GM15510 (cell line): Measurements from ENCODE around the gene TBCD.

ENCODE experiments used
- POLR2A ChIP-seq: IDR thresholded peaks from 3 replicates; pipeline ENCODE4 v1.6.1; 2011; ENCODE audit warnings: borderline replicate concordance; ENCODE audit not compliant: insufficient read length; ENCODE audit errors: extremely low read depth

TBCD gene

GRCh38 chr17:82745524-82745923 lies 6.3 kb upstream of the TBCD start:
- TF ChIP-seq POLR2A = no peak

GRCh38 chr17:82748756-82749155 lies 3.1 kb upstream of the TBCD start:
- TF ChIP-seq POLR2A = no peak

DNA sequence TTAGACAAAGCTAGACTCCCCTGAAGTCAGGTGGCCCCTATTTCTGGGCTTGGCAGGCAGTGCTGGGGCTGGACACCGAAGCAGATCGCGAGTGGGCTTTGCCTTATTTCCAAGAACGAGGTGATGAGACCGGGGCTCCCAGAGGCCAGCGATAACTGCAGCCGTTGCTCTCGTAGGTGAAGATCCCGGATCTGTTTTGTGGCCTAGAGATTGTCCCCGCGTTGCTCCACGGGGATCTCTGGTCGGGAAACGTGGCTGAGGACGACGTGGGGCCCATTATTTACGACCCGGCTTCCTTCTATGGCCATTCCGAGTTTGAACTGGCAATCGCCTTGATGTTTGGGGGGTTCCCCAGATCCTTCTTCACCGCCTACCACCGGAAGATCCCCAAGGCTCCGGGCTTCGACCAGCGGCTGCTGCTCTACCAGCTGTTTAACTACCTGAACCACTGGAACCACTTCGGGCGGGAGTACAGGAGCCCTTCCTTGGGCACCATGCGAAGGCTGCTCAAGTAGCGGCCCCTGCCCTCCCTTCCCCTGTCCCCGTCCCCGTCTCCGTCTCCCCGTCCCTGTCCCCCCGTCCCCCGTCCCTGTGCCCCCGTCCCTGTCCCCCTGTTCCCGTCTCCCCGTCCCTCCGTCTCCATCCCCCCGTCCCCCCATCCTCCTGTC lies 1.5 kb upstream of the TBCD start:
- no peak for TF ChIP-seq POLR2A

DNA sequence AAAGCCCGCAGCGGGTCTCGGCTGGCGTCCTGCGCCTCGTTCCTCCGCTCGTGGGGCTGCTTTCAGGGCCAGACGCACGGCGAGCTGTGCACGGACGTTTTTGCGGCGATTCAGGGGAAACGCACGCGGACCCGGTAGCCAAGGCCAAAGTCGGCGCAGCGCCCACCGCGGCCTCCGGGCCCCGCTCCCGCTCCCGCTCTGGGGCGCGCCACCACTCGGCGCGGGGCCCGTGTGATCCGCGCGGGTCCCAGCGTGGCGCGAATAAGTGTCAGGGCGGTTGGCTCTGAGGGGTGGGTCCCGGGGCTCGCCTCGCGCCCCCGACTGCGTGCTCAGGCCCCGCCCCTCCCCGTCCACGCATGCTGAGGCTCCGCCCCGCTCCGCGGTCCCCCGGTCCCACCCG lies 694 bp upstream of the TBCD start:
- TF ChIP-seq POLR2A = peak; percentile 30

DNA sequence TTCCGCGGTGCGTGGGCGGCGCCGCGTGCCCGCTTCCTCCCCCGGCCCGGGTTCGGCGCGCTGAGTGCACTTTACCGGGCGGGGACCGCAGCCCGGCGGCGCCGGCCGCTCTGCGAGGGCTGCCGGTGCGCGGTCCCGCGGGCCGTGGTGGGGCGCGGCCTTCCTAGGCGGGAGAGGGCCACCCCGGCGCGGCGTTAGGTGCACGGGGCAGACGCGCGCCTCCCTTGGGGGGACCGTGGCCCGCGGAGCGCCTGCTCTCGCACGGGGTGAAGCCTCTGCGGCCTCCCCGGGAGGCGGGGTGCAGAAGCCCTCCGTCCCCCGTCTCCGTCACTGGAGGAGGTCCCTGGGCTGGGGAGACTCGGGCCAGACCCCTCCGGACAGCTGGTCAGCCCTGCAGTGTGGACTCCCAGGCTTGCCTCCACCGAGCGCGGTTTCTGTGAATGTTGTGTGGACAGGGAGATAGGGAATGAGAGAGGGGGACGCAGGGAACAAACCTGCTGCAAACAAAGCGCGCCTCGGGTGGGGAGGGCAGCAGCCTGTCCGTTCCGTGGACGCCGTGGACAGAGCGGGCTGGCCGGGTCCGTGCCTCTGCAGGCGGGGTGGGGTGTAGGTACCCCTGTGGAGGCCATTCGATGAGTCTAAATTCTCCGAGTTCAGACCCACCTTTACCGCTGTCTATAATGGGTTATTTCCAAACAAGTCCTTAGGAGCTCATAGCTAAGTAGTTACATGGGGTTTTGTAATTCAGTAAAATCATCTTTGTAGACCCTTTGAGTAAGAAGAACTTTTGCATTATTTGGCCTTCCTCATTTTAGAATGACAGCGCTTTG lies 721 bp downstream of the TBCD start:
- TF ChIP-seq POLR2A = no peak

- TF ChIP-seq POLR2A = no peak
Measured at GRCh38 chr17:82753201-82753464, 1.3 kb downstream of the TBCD start.

- TF ChIP-seq POLR2A = no peak
Measured at GRCh38 chr17:82754297-82755208, 2.7 kb downstream of the TBCD start.

GRCh38 chr17:82756166-82756565 lies 4.3 kb downstream of the TBCD start:
- TF ChIP-seq POLR2A = no peak

- no peak for TF ChIP-seq POLR2A
Measured at GRCh38 chr17:82765371-82765770, 13.5 kb downstream of the TBCD start.

DNA sequence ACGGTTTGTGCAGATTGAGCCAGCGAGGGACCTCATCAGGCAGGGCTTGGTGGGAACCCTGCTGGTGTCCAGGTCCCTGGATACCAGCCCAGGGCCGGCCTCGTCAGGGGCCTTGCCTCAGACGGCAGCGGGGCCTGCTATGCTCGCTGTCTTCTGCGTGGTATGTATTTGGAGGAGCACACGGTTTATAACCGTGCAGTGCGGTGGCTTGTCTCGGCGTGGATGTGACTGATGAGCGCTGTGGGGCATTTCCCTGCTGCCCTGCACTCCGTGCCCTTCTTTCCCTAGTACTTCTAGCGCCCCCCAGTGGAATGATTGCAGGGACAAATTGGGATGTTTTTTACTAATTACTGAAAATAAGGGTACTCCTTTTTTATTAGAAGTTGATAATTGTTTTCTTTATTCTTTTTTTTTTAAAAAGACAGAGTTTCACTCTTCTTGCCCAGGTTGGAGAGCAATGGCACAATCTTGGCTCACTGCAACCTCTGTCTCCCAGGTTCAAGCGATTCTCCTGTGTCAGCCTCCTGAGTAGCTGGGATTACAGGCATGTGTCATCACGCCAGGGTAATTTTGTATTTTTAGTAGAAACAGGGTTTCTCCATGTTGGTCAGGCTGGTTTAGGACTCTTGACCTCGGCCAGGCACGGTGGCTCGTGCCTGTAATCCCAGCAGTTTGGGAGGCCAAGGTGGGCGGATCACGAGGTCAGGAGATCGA lies 15.3 kb downstream of the TBCD start:
- no peak for TF ChIP-seq POLR2A

DNA sequence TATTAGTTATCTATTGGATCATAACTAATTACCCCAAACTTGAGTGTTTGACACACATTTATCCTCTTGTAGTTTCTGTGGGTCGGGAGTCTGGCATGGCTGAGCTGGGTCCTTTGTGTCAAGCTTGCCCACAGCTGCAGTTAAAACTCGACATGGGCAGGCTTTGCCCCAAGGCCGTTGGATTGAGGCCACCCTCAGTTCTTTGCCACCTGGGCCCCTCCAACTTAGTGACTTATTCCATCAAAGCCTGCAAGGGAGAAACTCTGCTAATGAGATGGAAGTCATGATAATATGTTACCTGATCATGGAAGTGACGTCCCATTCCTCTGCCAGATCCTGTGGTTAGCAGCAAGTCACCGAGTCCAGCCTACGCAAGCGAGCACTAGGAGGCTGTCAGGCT lies 17.2 kb downstream of the TBCD start:
- TF ChIP-seq POLR2A = no peak

GRCh38 chr17:82772026-82772425 lies 20.2 kb downstream of the TBCD start:
- no peak for TF ChIP-seq POLR2A

DNA sequence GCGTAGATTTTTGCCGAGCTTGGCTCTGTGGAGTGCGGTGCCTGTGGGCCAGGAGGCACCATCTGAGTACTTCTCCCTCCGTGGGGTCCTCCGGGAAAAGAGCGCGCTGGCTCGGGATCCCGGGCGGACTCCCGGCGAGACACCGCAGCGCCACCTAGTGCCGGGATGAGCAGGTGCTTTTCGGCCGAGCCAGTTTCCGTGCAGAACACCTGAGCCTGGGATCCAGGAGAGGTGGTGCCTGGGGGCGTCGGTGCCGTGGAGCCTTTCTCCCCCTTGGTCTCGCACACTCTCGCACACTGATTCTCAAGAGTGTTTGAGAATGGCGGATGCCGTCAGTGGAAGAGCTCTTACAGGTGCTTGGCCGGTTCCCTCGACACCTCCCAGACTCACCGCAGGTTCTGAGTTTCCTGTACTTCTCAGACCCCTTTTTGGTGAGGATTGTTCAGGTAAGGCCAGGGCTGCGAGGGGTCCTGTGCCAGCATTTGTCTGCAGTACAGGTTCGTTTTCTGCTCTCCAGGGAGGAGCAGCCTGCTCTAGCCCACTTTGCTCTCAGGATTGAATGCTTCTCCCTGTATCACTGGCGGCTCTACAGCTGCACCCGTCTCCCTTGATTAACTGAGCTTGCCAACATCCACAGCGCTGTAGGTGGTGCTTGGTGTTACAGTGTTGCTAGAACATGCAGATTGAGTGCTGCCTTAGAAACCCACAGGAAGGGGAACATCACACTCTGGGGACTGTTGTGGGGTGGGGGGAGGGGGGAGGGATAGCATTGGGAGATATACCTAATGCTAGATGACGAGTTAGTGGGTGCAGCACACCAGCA lies 23.3 kb downstream of the TBCD start:
- TF ChIP-seq POLR2A = no peak

DNA sequence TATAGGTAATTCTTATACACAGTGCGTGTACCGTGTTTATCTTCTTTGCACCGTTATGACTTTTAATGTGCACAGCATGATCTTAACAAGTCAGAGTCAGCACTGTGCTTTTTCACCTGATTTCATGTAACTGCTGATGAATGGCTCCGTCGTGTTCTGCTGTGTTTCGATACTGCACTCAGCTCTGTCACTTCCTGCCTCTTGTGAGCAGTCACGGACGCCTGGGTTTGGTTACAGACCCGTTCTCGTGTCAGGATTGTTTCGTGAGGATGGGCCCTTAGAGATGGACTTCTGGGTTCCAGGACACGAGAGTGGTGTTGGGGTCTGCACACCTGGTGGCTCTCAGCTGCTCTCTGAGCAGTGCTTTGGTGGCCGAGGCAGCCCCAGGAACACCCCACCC lies 24.6 kb downstream of the TBCD start:
- no peak for TF ChIP-seq POLR2A
